OCI-M2 (cell line): ENCODE results near the gene CELF2.

Experiments
- DNase-seq: peaks from one replicate; lab custom pipeline; 2025; ENCODE audit not compliant: unreplicated experiment; lab: John Stamatoyannopoulos, UW

Gene CELF2

DNA sequence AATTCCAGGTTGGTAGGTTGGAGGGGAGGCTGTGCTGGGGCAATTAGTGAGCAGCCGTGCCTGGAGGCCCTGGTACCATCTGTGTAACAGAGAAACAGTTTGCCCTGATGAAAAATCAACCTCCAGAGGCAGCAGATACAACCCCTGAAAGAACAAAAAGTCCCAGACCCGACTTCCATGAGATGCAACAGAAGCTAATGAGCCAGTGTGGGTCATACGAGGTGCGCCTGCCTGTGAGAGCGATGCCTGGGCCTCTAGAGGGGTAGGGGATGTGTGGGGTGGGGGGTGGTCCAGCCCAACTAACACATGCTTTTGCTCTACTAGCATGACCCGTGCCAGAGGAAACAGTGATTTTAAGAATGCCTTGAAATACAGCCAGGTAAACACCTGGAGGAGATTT is 39.3 kb downstream of the CELF2 start:
- no peak for DNase-seq

DNA sequence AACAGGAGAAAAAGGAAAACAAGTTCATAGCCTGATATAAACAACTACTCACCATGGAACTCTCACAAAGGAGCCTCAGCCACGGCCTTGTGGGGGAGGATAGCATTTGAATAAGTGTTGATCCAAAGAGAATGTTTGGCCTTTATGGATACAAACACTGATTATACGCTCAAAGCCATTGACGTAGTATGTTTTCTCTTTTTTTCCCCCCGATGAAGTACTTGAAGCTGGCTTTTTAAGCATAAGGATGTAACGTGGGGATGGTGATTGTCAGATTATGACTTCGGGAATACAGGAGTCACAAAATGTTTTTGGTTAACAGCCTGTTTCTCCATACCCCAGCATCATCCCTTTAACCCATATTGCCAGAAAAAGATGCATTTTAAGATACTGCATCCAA is 39.8 kb downstream of the CELF2 start:
- DNase-seq = no peak

DNA sequence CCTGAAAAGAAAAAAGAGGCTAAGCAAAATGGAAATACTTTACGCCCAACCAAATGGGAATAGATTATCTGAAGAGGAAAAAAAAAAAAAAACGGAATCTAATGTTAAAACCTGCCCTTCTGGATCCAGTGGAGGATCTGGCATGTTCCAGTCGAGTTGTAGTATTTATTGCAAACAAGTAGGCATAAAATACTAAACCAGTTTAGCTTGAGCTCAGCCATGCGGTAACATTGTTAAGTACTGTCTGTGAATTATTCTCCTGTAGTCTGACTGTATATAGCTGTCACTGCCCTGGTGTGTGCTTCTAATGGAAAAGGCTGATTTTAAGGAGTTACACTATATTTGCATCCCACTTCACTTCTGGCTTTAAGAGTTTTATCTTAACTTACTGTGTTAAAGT is 40.3 kb downstream of the CELF2 start:
- DNase-seq = no peak

DNA sequence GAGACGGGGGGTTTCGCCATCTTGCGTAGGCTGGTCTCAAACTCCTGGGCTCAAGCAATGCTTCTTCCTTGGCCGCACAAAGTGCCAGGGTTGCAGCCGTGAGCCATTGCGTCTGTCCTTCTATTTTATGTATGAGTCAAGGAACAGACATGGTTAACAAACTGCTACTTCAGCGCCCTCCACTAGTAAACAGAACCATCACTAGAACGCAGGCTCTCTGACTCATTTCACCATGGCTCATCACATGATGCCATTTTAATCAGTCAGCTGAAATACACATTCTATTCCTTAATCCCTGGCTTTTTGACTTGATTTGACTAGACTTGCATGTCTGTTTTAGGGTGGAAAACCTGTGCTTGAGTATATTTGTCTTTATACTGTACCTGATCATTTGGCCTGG is 41.3 kb downstream of the CELF2 start:
- no peak for DNase-seq

DNA sequence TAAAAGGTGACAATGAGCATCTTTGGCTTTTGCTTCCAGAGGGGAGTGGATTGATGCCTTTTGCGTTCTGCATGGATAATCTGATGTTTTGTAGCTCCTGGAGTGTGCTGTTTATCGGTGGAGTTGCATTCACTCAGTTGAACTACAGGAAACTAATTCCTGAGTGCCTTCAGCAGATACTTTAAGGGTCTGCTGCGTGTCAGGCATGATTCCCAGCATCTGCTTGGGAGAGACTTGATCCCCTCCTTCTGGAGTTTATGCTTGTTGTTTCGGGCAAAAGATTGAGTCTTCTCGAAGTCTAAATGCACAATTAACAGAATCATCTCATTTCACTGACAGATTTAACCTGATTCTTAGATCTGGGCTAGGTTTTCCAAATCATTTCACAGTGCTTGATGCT is 46.2 kb downstream of the CELF2 start:
- no peak for DNase-seq

DNA sequence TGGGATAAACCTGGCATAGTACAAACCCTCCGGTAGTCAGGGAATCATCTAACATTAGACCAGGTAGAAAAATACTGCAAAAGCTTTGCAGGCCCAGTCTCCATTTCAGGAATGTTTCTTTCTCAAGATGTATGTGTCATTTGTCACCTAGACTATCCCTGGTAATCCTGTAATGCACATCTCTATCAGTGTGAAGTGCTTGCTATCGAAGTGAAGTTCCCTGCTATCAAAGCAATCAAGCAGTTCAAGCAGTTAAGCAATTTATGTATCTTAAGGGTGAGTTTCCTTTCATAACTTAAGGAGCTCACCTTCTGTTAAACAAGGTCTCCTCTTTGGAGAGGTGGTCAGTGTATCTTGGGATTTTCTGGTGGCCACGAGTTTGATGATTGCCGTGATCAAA is 47.2 kb downstream of the CELF2 start:
- no peak for DNase-seq

DNA sequence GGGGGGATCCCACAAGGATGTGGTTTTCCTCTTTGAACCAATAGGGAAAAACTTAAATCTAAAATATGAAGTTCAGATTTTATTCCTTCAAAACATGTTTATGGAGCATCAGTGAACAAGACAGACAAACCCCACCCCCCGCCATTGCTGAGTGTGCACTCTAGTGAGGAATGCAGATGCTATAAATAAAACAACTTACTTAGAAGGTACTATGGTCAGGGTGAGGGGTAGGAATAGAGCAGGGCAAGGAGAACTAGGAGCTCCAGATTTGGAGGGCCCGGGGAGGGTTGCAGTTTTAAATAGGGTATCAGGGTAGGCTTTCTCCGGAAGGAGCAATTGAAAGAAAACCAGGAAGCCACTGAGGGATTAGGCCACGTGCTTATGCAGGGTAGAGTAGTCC is 47.9 kb downstream of the CELF2 start:
- DNase-seq = no peak

DNA sequence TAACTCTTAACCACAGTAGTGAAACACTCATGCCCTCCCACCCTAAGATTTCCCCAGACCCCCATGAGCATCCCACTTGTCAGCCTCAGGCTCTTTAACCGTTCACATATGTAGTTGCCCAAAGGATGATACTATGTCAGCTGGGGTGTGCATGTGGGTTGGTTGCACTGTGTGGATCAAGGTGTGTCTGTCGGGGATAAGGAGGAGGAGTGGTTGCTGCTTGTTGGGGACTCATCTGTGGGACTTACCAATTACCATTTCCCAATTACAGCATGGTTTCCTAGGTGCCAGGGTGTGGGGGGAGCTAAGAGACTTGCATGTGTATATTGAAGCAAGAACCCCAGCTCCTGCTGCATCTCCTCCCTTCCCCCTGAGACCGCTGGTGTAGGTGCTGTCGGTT is 48.8 kb downstream of the CELF2 start:
- DNase-seq = no peak

DNA sequence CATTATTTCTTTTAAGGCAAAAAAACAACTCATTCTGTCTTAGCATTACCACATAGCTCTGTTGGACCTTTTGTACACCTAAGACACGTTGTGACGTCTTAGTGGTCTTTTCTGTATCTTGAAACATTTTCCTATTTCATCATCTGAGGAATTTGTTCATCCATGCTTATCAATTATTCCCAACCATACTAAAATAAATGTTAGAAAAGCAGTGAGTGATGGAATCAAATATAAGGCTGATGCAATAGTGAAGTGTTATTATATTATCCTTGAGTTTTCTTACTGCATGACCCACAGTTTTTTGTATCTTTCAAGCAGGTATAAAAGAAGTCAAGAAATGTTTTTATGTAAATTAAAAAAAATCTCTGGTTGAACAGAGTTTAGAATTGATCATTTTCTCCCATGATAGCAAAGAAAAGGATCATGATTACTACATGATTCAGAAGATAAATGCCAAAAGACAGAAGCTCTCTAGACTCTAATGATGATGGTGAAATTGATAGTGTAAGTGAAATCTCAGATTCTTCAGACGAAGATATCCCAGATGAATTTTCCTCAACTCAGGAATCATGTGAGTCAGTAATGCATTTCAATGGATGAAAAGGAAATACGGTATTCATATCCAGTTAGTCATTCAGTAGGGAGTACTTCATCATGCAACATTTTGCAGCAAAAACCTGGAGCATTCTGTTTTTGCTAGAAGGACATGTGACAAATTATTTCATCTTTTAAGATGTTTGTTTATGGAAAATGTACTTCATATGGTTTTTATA is 51.4 kb downstream of the CELF2 start:
- DNase-seq = no peak

DNA sequence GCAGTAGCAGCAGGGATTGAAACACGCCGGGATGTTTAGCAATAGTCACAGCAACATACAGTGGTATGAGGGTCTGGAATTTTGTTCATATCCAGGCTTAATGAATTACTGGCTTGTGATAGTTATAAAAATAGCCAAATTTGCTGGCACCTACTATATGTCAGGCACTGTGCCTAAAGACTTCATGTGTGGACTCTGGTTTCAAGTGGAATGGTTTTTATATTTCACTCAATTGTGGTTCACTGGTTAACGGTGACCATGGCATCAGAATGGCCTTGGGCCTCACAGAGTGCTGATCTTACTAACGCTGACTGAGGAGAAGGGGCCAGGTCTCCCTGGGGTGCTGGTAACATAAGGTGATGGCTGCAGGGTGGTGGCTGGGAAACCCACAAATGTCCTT is 55.7 kb downstream of the CELF2 start:
- no peak for DNase-seq

DNA sequence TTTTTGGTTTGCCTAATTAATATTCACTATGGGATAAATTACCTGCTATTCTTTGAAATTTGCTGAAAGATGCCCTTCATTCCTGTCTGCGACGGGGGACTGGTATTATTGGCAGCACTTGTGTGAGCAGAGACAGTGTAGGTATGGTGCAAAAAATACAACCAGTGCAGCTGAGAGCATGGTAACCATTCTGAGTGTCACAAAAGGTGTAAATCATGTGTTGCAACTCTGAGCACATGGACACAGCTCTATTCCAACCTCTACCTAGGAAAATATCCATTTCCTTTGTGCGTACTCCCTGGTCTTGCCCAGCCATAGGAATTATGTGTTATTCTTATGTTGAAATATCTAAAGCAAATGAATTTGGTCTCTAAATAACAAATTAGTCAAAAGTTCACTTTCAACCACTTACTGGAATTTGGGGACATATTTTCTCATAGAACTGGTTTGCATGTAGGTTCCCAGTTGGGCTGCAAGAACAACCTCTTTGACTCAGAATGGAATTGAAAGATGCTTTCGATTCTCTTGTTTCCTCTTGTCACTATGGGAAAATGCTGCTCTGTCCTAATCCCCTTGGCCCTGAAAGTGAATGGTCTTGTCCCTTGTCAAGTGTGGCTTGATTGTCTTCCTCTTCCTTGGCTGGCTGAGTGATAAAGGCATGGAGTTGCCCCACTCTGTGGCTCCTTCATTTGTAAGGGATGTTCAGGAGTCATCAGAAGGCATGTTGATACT is 57.0 kb downstream of the CELF2 start:
- DNase-seq = no peak

DNA sequence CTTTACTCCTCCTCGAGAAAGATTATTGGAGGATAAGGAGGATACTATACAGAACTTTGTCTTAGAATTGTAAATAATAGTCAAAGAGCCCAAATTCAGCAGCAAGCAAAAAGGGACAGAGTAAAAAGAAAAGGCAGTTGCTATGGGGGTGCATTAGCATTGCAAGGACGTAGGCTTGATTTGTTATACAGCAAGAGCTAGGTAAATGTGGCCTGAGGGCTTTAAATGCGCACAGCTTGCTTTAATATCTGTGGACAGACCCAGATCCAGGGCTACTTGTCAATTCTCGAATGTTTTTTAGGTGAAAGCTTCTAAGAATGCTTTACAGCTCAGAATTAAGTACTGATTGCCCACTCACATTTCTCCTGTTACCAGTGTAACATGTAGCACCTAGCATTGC is 58.5 kb downstream of the CELF2 start:
- DNase-seq = no peak

DNA sequence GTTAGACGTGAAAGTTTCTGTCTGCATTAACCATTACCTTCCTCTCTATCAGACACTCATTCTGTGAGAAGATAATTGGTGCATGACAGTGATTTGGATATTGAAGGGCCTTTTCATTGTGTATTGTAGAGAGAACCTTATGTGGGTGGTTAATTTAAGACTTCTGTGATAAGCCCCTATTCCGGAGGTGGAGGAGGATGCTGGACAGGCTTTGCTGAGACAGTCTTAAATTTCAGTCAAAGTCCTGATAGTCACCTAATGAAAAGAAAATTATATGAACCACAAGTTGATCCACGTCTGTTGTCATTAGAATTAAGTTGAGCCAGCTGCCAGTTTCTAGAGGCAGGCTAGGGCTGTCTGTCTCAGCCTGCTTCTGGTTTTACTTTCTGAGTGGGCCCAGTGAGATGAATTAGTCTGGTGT is 62.9 kb downstream of the CELF2 start:
- no peak for DNase-seq

DNA sequence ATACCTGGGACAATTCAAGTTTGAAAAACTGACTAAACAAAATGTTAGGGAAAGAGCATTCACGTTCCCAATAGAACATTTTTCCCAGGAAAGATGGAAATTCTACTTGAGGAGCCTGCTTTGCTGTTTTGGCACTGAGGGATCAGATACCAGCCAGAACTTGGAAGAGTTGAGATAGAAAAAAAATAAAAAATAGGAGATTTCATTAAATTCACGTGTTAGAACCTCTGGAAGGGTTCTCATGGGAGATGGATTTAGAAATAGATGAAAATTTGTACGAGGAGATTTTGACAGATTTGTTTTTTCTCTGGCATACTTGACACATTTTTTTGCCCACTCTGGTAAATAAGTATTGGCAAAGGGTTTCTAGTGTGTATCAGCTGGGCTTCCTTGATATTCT is 63.7 kb downstream of the CELF2 start:
- DNase-seq = no peak

DNA sequence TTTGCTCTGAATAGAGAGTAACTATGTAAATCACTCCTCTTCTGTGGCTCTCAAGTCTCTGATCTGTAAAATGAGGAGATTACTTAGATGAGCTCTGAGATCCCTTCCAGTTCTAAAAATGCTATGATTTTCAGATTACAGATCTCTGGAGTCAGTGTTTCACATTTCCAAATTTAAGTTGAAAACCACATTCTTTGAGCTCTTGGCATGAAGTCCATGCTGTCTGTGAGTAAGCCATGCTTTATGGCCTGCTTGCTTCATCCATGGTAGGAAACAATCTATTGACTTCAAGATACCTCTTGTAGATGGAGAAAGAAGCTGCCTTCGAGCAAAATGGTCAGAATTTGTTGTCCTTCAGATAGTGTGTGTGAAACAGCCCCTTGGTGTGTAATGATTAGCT is 64.9 kb downstream of the CELF2 start:
- no peak for DNase-seq

DNA sequence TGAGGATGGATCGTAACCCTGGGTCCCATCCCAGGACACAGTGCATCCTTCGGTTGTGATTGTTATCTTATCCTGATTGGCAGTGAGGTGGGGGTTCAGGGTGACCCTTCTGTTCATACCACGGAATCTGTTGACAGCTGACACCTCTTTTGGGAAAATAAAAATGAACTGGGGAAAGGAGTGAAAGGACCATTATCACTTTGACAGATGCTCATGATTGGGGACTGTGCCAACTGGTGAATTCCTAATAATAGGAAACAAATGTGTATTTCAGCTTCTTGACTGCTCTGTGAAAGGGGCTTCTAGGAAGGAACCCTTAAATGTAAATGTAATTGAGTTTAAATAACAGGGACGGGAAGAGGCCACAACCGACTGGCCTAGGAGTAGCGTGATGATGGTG is 65.4 kb downstream of the CELF2 start:
- no peak for DNase-seq

DNA sequence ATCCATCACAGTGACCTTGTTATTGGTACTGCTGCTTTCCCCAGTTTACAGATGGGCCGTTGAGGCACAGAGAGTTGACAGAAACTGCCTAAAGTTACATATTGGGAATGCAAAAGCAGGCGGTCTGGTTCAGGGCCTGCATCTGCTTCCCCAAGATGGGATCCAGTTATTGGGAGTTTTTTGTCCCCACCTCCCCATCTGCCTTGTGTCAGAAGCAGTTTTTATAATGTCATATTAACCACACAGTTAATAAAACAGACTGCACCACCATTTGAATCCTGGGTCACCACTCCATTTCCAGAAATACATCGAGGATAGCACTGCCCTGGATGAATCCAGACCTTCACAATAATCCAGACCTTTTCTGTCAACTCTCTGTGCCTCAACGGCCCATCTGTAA is 67.9 kb downstream of the CELF2 start:
- no peak for DNase-seq

DNA sequence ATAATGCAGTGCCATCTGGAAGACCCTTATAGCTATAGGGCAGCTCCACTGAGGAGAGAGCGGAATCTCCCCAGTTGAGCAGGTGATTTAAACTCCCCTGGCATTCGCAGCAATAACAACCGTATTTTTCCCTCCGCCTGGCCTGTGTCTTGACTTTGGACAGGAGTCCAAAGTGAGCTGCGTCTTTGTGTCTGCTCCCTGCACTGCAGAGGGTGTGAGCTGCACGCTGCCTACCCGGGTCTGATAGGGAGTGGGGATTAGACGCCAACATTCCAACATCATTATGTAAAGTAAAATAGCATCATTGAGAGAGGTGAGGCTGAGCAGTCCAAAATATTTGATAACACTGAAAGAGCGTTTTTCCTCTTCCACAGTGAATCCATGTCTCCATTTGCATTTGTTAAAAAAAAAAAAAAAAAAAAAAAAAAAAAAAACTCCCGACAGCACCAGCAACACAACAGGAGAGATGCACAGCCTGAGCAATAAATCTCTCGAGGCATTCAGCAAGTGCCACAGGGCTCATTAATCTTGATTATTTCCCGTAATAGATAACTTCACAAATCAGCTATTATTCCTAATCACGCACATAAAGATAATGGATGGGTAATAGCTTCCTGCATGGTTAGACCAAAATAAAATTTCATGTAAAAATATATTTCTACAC is 68.6 kb downstream of the CELF2 start:
- no peak for DNase-seq

DNA sequence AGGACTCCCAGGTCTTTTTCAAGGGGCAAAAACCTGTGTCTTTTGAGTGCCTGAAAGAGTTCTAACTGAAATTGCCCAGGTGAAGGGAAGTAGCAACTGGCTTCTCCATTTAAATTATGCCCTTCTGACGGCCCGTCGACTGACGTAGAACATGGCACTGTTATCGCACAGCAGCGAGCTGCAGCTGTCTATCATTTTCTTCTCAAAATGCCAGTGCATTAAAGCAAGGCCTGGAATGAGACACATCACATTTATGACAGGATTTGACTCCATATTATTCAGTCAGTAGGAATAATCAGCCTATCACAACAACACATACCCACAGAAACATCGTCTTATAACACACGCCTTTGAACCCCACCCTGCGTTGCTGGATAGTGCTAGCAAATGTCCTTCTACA is 69.7 kb downstream of the CELF2 start:
- DNase-seq = no peak

DNA sequence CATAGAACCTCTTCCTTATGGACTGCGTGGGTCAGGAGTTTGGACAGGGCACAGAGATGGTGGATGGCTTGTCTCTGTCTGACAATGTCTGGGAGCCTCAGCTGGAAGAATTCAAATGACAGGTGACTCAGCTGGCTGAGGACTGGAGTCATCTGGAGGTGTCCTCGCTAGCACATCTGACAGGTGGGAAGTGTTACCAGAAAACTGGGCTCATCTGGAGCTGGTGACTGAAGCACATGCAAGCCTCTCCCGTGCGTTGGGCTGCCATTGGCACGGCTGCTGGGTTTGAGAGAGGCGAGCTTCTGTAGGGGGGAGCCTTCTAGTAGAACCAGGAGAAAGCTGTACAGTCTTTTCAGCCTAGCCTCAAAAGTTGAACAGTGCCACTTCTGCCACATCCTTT is 71.0 kb downstream of the CELF2 start:
- DNase-seq = no peak

DNA sequence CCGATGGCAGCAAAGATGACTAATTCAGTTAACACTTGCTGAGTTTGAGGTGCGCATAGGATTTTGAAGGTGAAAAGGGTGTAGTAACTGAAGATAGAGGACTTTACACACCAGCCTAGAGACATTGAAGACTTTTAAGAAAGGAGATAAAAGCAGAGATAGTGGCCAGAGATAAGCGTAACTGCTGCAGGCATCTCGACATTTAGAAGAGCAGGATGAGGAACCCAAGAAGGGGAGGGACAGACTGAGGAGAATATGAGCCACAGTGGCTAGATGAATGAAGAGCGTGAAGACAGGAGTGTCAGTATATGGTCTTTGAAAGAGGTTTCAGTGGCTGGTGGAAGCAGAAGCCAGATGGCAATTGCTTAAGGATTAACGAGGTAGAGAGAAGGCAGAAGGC is 71.6 kb downstream of the CELF2 start:
- DNase-seq = no peak

DNA sequence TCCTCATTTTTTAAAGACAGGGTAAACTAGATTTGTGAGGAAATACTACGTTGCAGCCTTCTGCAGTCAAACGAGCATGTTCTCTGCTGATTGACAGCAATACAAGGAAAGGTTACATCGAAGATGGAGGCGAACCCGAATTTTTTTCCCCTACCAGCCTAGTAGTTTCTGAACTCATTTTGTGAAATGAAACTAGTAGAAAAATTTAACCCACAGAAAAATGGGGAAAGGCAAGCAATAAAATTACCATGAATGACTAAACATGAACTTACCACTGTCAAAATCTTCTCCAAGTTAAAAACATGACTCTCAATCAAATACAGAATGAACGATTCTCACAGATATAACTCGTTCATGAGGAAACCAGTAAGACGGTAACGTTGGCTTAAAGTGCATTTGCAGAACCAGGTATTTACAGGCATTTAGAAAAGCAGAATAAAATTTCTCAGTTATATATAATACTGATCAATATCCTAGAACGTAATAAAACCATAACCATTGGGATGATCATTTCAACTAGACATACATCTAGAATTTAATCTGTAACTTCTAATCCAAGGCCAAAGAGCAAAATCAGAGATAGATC is 73.9 kb downstream of the CELF2 start:
- no peak for DNase-seq
